GM20000 (cell line): ENCODE measurements around the gene LGALSL.

Experiments
- DNase-seq: peaks from one replicate; pipeline ENCODE4 v3.0.0; 2012; ENCODE audit warnings: low spot score
- CTCF ChIP-seq: IDR thresholded peaks from 2 replicates; pipeline ENCODE4 v1.5.1; 2012; ENCODE audit warnings: mild to moderate bottlenecking, control low read depth; ENCODE audit errors: extremely low read depth, missing control alignments

The LGALSL gene

GRCh38 chr2:64414736-64415435 lies 39.1 kb upstream of the LGALSL start:
- TF ChIP-seq CTCF: no peak
- no peak for DNase-seq

- no peak for TF ChIP-seq CTCF
- DNase-seq: no peak
Measured at GRCh38 chr2:64417624-64418023, 36.3 kb upstream of the LGALSL start.

GRCh38 chr2:64419596-64420165 lies 34.3 kb upstream of the LGALSL start:
- no peak for TF ChIP-seq CTCF
- no peak for DNase-seq

- TF ChIP-seq CTCF: no peak
- DNase-seq: no peak
Measured at GRCh38 chr2:64420677-64421076, 33.3 kb upstream of the LGALSL start.

GRCh38 chr2:64421201-64421600 lies 32.8 kb upstream of the LGALSL start:
- no peak for TF ChIP-seq CTCF

GRCh38 chr2:64422466-64422865 lies 31.5 kb upstream of the LGALSL start:
- no peak for DNase-seq
- no peak for TF ChIP-seq CTCF

More at GRCh38 chr2:64421201-64421600, 32.8 kb upstream of the LGALSL start:
- DNase-seq: no peak

- TF ChIP-seq CTCF: no peak
- DNase-seq: no peak
Measured at GRCh38 chr2:64423303-64423702, 30.7 kb upstream of the LGALSL start.
